IPS-11a (cell line): ENCODE measurements around the gene SEMA4G.
"Not testable (repeated sequence)": the region's sequence is repeated elsewhere in the genome, so short reads cannot be mapped to it uniquely, and the experiment has no call there.

Experiments used
- H3K4me3 ChIP-seq: one replicate; pipeline ENCODE4 v1.5.1; 2013; ENCODE audit warnings: low read depth, low read length, control low read depth

Gene SEMA4G

GRCh38 chr10:100970914-100971811, 1.9 kb downstream of the SEMA4G start:
- no peak overlapping the region for H3K4me3 ChIP-seq

GRCh38 chr10:100972115-100972903, 3.0 kb downstream of the SEMA4G start:
- H3K4me3 ChIP-seq: no peak overlapping the region

DNA sequence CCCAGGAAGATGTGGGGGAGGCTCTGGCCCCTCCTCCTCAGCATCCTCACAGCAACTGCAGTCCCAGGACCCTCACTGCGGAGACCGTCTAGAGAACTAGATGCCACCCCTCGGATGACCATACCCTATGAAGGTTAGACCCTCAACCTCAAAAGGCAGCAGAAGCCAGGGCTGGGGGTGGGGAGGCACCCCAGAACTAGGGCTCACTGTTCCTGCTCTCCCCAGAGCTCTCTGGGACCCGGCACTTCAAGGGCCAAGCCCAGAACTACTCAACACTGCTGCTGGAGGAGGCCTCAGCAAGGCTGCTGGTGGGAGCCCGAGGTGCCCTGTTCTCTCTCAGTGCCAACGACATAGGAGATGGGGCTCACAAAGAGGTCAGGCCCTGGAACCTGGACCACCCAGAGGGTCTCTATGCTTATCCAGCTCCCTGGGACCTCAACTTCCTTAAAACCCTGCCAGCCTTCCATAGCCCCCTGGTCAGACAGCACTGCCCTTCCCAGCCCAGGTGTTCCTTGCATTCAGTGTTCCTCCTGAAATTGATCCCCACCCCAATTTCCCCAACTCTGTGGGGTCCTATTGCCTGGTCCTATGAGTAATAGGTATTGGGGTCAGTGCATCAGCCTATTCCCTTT, 3.7 kb downstream of the SEMA4G start:
- H3K4me3 ChIP-seq: no peak overlapping the region

- not testable (repeated sequence) for H3K4me3 ChIP-seq
Measured at GRCh38 chr10:100975397-100975796, 6.1 kb downstream of the SEMA4G start.

GRCh38 chr10:100976906-100977305, 7.6 kb downstream of the SEMA4G start:
- no peak overlapping the region for H3K4me3 ChIP-seq

DNA sequence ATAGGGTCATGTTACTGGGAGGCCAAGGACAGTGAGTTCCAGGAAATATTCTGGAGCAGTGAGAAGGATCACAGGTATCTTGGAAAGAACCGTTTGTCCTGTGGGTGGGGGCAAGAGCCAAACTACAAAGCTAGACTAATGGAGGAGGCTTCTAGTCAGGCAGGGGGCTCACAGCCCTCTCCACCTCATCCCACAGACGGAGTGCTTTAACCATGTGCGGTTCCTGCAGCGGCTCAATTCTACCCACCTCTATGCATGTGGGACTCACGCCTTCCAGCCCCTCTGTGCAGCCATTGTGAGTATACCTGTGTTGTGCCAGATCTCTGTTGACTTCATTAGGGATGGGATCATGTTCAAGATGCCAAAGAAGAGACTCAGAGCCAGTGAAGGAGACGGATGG, 8.1 kb downstream of the SEMA4G start:
- no peak overlapping the region for H3K4me3 ChIP-seq

GRCh38 chr10:100978121-100978900, 9.0 kb downstream of the SEMA4G start:
- H3K4me3 ChIP-seq: no peak overlapping the region

- no peak overlapping the region for H3K4me3 ChIP-seq
Measured at GRCh38 chr10:100978901-100979195, 9.5 kb downstream of the SEMA4G start.

DNA sequence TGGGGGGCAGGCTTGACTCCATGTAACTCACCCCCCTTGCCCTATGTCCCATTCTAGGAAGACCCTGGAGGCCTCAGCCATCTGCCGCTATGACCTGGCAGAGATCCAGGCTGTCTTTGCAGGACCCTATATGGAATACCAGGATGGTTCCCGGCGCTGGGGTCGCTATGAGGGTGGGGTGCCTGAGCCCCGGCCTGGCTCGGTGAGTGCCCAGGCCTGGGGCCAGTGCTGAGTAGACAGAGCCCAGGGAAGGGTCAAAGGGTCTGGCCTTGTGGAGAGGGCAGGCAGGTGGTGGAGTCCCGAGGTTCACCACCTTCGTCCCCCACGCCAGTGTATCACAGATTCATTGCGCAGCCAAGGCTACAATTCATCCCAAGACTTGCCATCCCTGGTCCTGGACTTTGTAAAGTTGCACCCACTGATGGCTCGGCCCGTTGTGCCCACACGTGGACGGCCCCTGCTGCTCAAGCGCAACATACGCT, 10.5 kb downstream of the SEMA4G start:
- H3K4me3 ChIP-seq: no peak overlapping the region

GRCh38 chr10:100980311-100980710, 11.0 kb downstream of the SEMA4G start:
- H3K4me3 ChIP-seq: no peak overlapping the region

DNA sequence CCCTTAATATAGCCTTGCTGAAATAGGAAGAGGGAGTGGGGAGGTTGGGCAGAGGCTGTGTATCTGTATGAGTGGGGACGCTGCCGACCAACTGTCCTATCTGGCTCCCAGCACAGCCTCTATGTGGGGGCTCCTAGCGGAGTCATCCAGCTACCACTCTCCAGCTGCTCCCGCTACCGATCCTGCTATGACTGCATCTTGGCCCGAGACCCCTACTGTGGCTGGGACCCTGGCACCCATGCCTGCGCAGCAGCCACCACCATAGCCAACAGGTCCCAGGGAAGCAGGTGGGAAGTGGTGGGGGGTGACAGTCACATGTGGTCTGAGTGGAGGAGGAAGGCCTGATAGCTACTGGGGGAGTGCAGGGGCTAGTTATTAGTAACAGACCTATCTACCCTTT, 11.4 kb downstream of the SEMA4G start:
- no peak overlapping the region for H3K4me3 ChIP-seq

DNA sequence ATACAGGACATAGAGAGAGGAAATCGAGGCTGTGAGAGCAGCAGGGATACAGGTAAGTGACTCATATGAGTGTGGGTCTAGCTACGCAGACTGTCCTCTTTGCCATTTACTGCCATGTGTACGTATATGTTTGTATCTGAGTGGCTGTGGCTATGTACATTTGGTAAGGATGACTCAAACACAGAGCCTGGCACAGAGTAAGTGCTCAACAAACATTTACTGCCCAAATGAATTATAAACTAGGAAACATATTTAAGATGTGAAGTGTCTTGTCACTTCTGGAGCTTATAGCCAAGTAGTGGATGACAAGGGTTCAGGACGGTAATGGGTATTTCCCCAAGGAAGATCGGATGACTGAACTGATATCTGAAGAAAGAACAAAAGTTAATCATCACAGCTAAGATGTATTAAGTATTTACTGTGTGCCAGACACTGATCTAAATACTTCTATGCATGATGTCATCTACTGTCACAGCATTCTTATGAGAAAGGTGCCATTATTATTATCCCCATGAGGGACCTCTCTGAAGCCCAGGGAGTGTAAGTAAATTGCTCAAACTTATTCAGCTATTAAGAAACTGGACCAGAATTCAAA, 12.0 kb downstream of the SEMA4G start:
- no peak overlapping the region for H3K4me3 ChIP-seq

GRCh38 chr10:100982916-100983830, 13.9 kb downstream of the SEMA4G start:
- no peak overlapping the region for H3K4me3 ChIP-seq

GRCh38 chr10:100983868-100984671, 14.8 kb downstream of the SEMA4G start:
- H3K4me3 ChIP-seq: no peak overlapping the region

DNA sequence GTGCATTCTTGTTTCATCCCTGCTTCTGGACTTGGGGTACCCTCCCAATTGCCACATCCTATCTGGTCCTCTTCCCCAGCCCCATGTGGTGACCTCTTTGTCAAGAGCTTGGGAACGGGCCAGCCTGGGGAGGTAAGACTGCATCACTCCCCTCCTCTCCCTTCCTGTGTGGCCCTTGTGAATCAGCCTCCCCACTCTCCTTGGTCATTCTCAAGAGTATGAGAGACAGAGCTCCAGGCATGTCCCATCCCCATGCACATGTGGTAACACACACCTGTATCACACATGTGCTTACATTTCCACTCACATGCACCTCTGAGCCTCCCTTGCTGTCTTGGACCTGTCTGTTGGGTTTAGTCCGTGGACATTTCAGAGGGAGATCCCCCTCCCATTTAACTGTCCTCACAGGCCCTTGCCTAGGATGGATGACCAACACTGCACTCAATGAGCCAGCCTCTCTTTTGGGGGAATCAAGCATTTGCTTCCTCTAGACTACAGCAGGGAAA, 15.4 kb downstream of the SEMA4G start:
- H3K4me3 ChIP-seq: no peak overlapping the region

GRCh38 chr10:100985336-100985735, 16.0 kb downstream of the SEMA4G start:
- H3K4me3 ChIP-seq: no peak overlapping the region

DNA sequence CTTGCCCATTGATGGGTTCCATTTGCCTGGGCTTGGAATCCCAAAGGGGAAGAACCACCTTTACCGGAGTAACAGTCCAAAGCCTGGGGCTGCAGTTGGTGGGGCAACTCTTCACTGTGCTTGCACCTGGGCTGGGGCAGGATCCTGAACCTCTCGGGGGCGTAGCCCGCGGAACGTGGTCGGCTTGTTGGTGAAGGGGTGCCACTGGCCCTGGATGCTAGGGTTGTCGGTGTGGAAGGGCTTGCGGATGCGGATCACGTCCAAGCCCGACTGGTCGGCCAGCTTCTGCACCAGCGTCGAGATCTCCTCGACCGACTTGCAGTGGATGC, 17.3 kb downstream of the SEMA4G start:
- H3K4me3 ChIP-seq: peak overlapping the region; percentile 98

GRCh38 chr10:100986952-100987684, 17.8 kb downstream of the SEMA4G start, which contains the start of the genes MRPL43 and TWNK:
Gene MRPL43 (minus strand): TSS chr10:100987497. CDS start chr10:100987443, 54 bp downstream.
Gene TWNK (plus strand): TSS chr10:100987543. CDS start chr10:100988211, 668 bp downstream.
- peak within 1 kb of the TSS; percentile 98 for H3K4me3 ChIP-seq
